Measurements from ENCODE around the gene PJA2. TPM values are rescaled to one million over a fixed set of nuclear protein-coding genes. Genes with fewer than 3 reads are reported as not detected.
A peak's percentile ranks its signal among the peaks of the same experiment; 100 is the strongest.
"Not testable (repeated sequence)": the region's sequence is repeated elsewhere in the genome, so short reads cannot be mapped to it uniquely, and the experiment has no call there.

PJA2 gene
- total RNA-seq, 2 experiments from 2014 or later: 88.8 to 92.9 TPM

DNA sequence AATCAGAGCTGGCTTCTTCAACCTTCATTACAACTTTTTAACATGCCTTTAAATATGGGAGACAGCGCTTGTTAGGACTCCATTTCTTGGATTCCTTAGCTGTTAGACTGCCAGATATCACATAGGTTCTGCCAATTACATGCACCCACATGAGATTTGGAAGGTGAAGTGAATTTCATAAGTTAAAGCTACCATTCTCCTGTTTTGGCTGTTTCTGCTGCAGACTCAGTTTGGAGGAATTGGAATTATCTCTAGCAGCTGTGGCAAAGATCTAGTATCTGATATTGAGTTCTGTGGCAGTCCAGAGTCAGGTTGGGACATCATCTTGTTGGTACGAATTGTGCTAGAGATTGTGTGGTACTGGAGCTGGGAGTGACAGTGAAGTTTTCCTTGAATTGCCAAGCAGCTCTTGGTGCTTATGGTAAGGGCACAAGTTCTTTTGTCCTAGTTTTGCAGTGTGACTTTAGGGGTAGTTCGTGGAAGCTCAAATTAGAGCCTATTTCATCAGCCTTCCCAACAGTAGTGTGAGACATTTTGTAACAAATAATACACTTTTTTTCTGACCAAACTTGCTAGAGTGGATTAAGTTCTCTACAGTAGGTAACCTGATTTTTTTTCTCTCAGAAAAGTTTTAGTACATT lies 9.1 kb upstream of the PJA2 start:
- Histone ChIP-seq H3K27ac (ENCODE audit: low read depth in 1 of 2, low read length in 2 of 2) (no peak overlapping the region), H3K4me1 (ENCODE audit: insufficient read depth, low read length) (no peaks in the 10 kb centered on the region), H3K9me3 (ENCODE audit: control insufficient read depth in 1 of 2, insufficient read depth in 1 of 2, low read length in 2 of 2) (peaks cover 0 to 5% of the 10 kb centered on the region in 2 experiments), H3K27me3 (ENCODE audit: control insufficient read depth in 1 of 2, insufficient read depth in 2 of 2, low read length in 2 of 2) (no peaks in the 10 kb centered on the region), H3K4me3 (ENCODE audit: low read length) (no peak overlapping the region), H3K36me3 (ENCODE audit: insufficient read depth, low read length) (no peaks in the 10 kb centered on the region)
- ChIA-PET CTCF (no interaction called here), POLR2A (interaction anchor here (1.9 kb wide), 1 partner anchor 9 kb away, joined by 9 read pairs; the partner anchor contains the start of gene PJA2)
- H3K27ac Mint-ChIP-seq: no peak overlapping the region
- no peak for DNase-seq
- H3K36me3 Mint-ChIP-seq (ENCODE audit: low read depth): no peaks in the 10 kb centered on the region
- TF ChIP-seq, protein P1, sequence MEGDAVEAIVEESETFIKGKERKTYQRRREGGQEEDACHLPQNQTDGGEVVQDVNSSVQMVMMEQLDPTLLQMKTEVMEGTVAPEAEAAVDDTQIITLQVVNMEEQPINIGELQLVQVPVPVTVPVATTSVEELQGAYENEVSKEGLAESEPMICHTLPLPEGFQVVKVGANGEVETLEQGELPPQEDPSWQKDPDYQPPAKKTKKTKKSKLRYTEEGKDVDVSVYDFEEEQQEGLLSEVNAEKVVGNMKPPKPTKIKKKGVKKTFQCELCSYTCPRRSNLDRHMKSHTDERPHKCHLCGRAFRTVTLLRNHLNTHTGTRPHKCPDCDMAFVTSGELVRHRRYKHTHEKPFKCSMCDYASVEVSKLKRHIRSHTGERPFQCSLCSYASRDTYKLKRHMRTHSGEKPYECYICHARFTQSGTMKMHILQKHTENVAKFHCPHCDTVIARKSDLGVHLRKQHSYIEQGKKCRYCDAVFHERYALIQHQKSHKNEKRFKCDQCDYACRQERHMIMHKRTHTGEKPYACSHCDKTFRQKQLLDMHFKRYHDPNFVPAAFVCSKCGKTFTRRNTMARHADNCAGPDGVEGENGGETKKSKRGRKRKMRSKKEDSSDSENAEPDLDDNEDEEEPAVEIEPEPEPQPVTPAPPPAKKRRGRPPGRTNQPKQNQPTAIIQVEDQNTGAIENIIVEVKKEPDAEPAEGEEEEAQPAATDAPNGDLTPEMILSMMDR (IDR thresholded peaks at IDR 0.05): no peak
- H3K4me3 Mint-ChIP-seq: no peak overlapping the region
- H3K9me3 Mint-ChIP-seq: peaks cover 9% of the 10 kb centered on the region
- peaks cover 3% of the 10 kb centered on the region for H3K27me3 Mint-ChIP-seq
- intact Hi-C loops (cut with DNase I, micrococcal nuclease): loop anchor here (5.0 to 10.0 kb wide), 2 partner anchors 42 to 1676 kb away; partner anchors contain the start of gene WDR36 (in 1 of the 2)
- ATAC-seq (ENCODE audit: poor library complexity): no peak
- no peaks in the 10 kb centered on the region for H3K4me1 Mint-ChIP-seq (ENCODE audit: low read depth)

DNA sequence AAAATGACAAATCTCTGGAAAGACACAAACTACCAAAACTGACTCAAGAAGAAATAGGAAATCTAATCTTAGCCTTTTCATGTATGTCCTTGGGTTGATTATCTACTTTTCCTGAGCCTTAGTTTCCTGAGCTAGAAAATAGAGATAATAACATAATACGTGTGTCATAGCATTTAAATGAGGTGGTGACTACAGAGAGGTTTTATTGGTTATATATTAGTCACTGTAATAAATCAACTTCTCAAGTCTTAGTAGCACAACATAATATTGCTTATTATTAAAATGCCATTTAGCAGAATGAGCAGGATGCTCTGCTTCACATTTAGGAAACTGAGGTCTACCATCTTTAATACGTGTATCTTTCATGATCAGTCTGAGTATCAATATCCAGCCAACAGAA lies 7.1 kb upstream of the PJA2 start:
- TF ChIP-seq, protein P1 (IDR thresholded peaks at IDR 0.05): no peak
- ChIA-PET POLR2A (no interaction called here), CTCF (no interaction called here)
- Histone ChIP-seq H3K9me3 (ENCODE audit: control insufficient read depth in 1 of 2, insufficient read depth in 1 of 2, low read length in 2 of 2) (peaks cover 0 to 5% of the 10 kb centered on the region in 2 experiments), H3K27me3 (ENCODE audit: control insufficient read depth in 1 of 2, insufficient read depth in 2 of 2, low read length in 2 of 2) (no peaks in the 10 kb centered on the region), H3K4me1 (ENCODE audit: insufficient read depth, low read length) (no peaks in the 10 kb centered on the region), H3K27ac (ENCODE audit: low read depth in 1 of 2, low read length in 2 of 2) (no peak overlapping the region), H3K36me3 (ENCODE audit: insufficient read depth, low read length) (no peaks in the 10 kb centered on the region), H3K4me3 (ENCODE audit: low read length) (no peak overlapping the region)
- peaks cover 3% of the 10 kb centered on the region for H3K27me3 Mint-ChIP-seq
- no peaks in the 10 kb centered on the region for H3K36me3 Mint-ChIP-seq (ENCODE audit: low read depth)
- no peak overlapping the region for H3K27ac Mint-ChIP-seq
- peaks cover 2% of the 10 kb centered on the region for H3K4me1 Mint-ChIP-seq (ENCODE audit: low read depth)
- intact Hi-C loops (cut with DNase I, micrococcal nuclease): loop anchor here (5.0 to 10.0 kb wide), 2 partner anchors 40 to 1678 kb away; partner anchors contain the start of gene WDR36 (in 1 of the 2)
- H3K9me3 Mint-ChIP-seq: peaks cover 9% of the 10 kb centered on the region
- ATAC-seq (ENCODE audit: poor library complexity) (no peak), DNase-seq (no peak)
- H3K4me3 Mint-ChIP-seq: no peak overlapping the region

GRCh38 chr5:109413921-109414461 lies 4.2 kb upstream of the PJA2 start:
- H3K4me3 Mint-ChIP-seq; H3K9me3 ChIP-seq (ENCODE audit: control insufficient read depth in 1 of 2, insufficient read depth in 1 of 2, low read length in 2 of 2); H3K4me3 ChIP-seq (ENCODE audit: low read length); H3K27me3 ChIP-seq (ENCODE audit: control insufficient read depth in 1 of 2, insufficient read depth in 2 of 2, low read length in 2 of 2); POLR2A ChIA-PET; H3K27ac ChIP-seq (ENCODE audit: low read depth in 1 of 2, low read length in 2 of 2); H3K27me3 Mint-ChIP-seq; CTCF ChIA-PET; H3K36me3 ChIP-seq (ENCODE audit: insufficient read depth, low read length); ATAC-seq (ENCODE audit: poor library complexity); H3K9me3 Mint-ChIP-seq: not testable (repeated sequence)
- H3K4me1 Mint-ChIP-seq (ENCODE audit: low read depth): peaks cover 21% of the 10 kb centered on the region
- peaks cover 10% of the 10 kb centered on the region for H3K4me1 ChIP-seq (ENCODE audit: insufficient read depth, low read length)
- DNase-seq: peak in 2 of 14 experiments; percentile 17 to 34
- intact Hi-C loops (cut with DNase I, micrococcal nuclease): loop anchor here (2.0 to 10.0 kb wide), 3 partner anchors 1031 to 1681 kb away; partner anchors contain the start of genes FBXL17 (in 1 of the 2), SLC25A46 (in 1 of the 2) and WDR36 (in 1 of the 2)
- H3K36me3 Mint-ChIP-seq (ENCODE audit: low read depth): peaks cover 21% of the 10 kb centered on the region
- peak overlapping the region; percentile 9 for H3K27ac Mint-ChIP-seq

All from CD4-positive, alpha-beta T cell (primary cell).